NCI-H82 treated with DMSO at 0.1 percent for 48 hours (cell line): ENCODE results near the gene HMOX2.

Experiments
- DNase-seq: peaks from one replicate; lab custom pipeline; 2025; ENCODE audit not compliant: unreplicated experiment; lab: John Stamatoyannopoulos, UW

Gene HMOX2

GRCh38 chr16:4463522-4464163 is 12.6 kb upstream of the HMOX2 start:
- DNase-seq = no peak

GRCh38 chr16:4465977-4466779 is 10.0 kb upstream of the HMOX2 start:
- DNase-seq = no peak

- no peak for DNase-seq
These were observed 8.3 kb upstream of the HMOX2 start for GRCh38 chr16:4467916-4468315.

- DNase-seq = no peak
These were observed 7.2 kb upstream of the HMOX2 start for GRCh38 chr16:4468972-4469371.

GRCh38 chr16:4471869-4472268 is 4.3 kb upstream of the HMOX2 start:
- DNase-seq = no peak

- no peak for DNase-seq
These were observed 3.3 kb upstream of the HMOX2 start for GRCh38 chr16:4472880-4473279.

- DNase-seq = peak; percentile 92
These were observed 1.8 kb upstream of the HMOX2 start, which contains the start of gene NMRAL1 for GRCh38 chr16:4474192-4474961. NMRAL1 (minus strand) TSS chr16:4474625; CDS start chr16:4474132, 493 bp downstream.

GRCh38 chr16:4477966-4478365 is 1.8 kb downstream of the HMOX2 start:
- no peak for DNase-seq

- DNase-seq = no peak
These were observed 5.3 kb downstream of the HMOX2 start for GRCh38 chr16:4481526-4481925.

GRCh38 chr16:4481963-4482362 is 5.8 kb downstream of the HMOX2 start:
- no peak for DNase-seq

GRCh38 chr16:4486126-4486893 is 10.1 kb downstream of the HMOX2 start:
- no peak for DNase-seq

- no peak for DNase-seq
These were observed 11.8 kb downstream of the HMOX2 start for GRCh38 chr16:4487955-4488498.

- DNase-seq = no peak
These were observed 12.3 kb downstream of the HMOX2 start for GRCh38 chr16:4488499-4488967.

GRCh38 chr16:4489030-4489429 is 12.8 kb downstream of the HMOX2 start:
- DNase-seq = no peak

- DNase-seq = no peak
These were observed 15.7 kb downstream of the HMOX2 start for GRCh38 chr16:4491898-4492297.

GRCh38 chr16:4494746-4495490 is 18.7 kb downstream of the HMOX2 start:
- no peak for DNase-seq

- no peak for DNase-seq
These were observed 19.6 kb downstream of the HMOX2 start for GRCh38 chr16:4495766-4496165.

- DNase-seq = no peak
These were observed 20.1 kb downstream of the HMOX2 start for GRCh38 chr16:4496305-4496704.

- DNase-seq = no peak
These were observed 22.5 kb downstream of the HMOX2 start for GRCh38 chr16:4498546-4499195.
